NB4 (cell line): Measurements from ENCODE around the gene CNNM4.

Source experiments
- MYC ChIP-seq: IDR thresholded peaks from 2 replicates; pipeline ENCODE4 v1.6.1; 2011; ENCODE audit warnings: low read depth, low read length
- POLR2A ChIP-seq: IDR thresholded peaks from 2 replicates; pipeline ENCODE4 v1.6.1; 2011; ENCODE audit warnings: mild to moderate bottlenecking; ENCODE audit not compliant: insufficient read length; ENCODE audit errors: extremely low read depth
- TF ChIP-seq, protein P1 (sequence below): IDR thresholded peaks from one replicate; pipeline ENCODE4 v1.5.1; 2012; ENCODE audit warnings: low read depth, low read length
- TF ChIP-seq, protein P2 (sequence below): IDR thresholded peaks from 2 replicates; pipeline ENCODE4 v1.6.1; 2011; ENCODE audit warnings: low read depth, low read length

GRCh38 chr2:96783388-96783787, 22.7 kb downstream of the CNNM4 start:
- TF ChIP-seq, protein P1, sequence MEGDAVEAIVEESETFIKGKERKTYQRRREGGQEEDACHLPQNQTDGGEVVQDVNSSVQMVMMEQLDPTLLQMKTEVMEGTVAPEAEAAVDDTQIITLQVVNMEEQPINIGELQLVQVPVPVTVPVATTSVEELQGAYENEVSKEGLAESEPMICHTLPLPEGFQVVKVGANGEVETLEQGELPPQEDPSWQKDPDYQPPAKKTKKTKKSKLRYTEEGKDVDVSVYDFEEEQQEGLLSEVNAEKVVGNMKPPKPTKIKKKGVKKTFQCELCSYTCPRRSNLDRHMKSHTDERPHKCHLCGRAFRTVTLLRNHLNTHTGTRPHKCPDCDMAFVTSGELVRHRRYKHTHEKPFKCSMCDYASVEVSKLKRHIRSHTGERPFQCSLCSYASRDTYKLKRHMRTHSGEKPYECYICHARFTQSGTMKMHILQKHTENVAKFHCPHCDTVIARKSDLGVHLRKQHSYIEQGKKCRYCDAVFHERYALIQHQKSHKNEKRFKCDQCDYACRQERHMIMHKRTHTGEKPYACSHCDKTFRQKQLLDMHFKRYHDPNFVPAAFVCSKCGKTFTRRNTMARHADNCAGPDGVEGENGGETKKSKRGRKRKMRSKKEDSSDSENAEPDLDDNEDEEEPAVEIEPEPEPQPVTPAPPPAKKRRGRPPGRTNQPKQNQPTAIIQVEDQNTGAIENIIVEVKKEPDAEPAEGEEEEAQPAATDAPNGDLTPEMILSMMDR, result no peak
- TF ChIP-seq POLR2A (no peak), MYC (no peak)
- TF ChIP-seq, protein P2, sequence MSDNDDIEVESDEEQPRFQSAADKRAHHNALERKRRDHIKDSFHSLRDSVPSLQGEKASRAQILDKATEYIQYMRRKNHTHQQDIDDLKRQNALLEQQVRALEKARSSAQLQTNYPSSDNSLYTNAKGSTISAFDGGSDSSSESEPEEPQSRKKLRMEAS, result no peak
